HG03457 (cell line): Measurements from ENCODE around the gene ZNF134.

Experiments used
- ATAC-seq: cut with Tn5 transposase; IDR thresholded peaks from one replicate; pipeline ENCODE4 v1.9.1; 2021; ENCODE audit warnings: moderate number of reproducible peaks; ENCODE audit not compliant: unreplicated experiment

The ZNF134 gene

GRCh38 chr19:57613941-57614743 is at the start of gene ZNF134:
ZNF134 (plus strand) TSS chr19:57614242; CDS start chr19:57619469, 5,227 bp downstream.
- peak; percentile 84 for ATAC-seq

DNA sequence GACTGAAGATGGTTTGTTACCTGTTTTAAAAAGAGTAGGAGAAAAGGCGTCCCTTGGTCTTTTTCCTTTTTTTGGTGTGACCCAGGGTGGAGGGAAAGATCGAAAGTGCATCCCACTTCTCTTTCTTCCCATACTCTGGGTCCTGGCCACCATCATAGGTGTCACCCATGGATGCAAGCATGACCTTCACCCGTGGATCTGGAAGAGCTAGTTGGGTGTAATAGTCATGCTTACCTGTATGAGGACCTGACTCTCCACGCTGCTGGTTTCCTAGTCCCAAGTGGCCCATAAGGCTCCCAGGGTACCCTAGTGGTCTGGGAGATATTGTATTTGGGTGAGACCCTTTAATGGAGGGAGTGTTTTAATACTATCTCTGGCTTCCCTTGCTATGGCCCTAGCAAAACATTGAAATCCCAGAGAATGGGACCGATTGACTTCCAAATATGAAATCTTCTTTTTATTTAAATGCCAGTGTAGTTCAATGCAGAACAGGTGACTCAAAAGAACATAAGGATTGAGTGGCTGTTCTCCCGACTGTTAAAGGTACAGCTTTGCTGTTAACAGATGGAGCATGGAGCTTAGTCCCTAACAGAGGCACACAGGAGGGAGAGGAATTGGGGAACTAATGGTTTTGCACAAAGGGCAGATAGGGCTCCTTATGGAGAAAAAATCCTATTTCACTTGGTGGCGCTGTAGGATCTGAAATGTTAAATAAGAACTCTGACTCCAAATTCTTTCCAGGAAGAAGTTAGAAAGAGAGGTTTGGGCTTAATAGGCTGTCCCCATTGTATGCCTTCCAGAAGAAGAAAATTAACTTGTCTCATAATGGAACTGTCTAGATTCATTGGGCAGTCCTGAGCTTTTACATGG is 47.4 kb upstream of the ZNF134 start:
- ATAC-seq, result no peak

GRCh38 chr19:57570707-57571106 is 43.3 kb upstream of the ZNF134 start:
- no peak for ATAC-seq

- ATAC-seq, result no peak
Observed at GRCh38 chr19:57572415-57572947, 41.6 kb upstream of the ZNF134 start.

DNA sequence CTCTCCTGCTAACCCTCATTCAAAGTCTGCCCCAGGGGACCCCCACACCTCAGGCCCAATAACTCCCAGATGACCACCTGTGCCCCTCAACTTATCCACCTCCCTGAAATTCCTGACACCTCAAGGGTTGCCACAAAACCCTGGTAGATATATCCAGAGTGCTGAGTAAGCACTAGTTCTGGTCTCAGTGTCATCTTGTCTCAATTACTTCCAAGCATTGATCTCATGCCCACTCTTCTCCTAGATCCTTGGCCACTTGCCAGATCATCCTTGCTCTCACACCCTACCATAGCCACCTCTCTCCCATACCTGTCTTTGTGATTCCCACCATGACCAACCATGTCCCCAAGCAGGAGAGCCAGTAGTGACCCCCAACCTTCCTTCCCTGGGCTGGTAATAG is 37.4 kb upstream of the ZNF134 start:
- ATAC-seq, result no peak

- peak; percentile 83 for ATAC-seq
Observed at GRCh38 chr19:57578487-57579205, 35.4 kb upstream of the ZNF134 start, which contains the start of gene ZNF416. ZNF416 (minus strand) TSS chr19:57578911; CDS start chr19:57578704, 207 bp downstream.

DNA sequence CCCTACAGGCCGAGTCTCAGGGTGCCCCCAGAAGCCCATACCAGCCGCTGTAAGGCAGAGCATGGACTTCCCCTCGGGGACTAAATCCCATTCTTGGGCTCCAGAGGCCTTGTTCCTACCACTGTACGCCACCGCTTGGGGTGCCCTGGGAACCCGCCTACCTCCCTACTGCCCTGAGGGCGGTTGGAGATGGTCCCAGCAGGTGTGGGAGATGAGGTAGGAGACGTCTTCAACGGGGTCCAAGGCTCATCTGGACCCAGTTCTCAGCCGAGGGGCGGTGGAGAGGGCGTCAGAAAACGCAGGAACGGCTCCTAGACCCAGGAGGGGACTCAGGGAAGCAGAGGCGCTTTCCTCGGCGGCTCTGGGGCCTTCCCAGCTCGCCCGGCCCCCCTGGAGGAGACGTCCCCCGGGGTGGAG is 30.9 kb upstream of the ZNF134 start:
- no peak for ATAC-seq

GRCh38 chr19:57583521-57584416 is 30.3 kb upstream of the ZNF134 start, which contains the start of gene ZIK1:
ZIK1 (plus strand) TSS chr19:57584145; CDS start chr19:57584357, 212 bp downstream.
- ATAC-seq, result peak; percentile 61

- ATAC-seq, result no peak
Observed at GRCh38 chr19:57587529-57587928, 26.5 kb upstream of the ZNF134 start.

DNA sequence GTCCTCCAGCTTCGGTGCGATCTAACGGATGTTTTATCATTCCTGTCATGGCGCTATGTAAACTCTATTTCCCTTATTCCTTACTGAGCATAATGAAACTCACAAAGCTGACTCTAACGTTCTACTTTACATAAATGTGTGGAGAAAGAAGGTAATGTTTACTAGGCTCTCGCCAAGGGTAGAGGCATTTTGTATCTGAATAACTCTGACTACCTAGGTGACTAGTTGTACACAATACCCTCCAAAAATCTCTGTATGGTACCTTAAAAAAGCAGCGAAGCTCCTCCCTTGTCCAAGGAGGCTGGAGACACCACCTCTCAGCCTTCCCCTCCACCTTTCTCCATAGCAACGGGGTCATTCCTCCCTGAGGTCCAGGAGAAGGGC is 14.7 kb upstream of the ZNF134 start:
- ATAC-seq, result no peak

GRCh38 chr19:57599761-57600383 is 14.2 kb upstream of the ZNF134 start, which contains the start of gene ZNF530:
ZNF530 (plus strand) TSS chr19:57599885; CDS start chr19:57604346, 4,461 bp downstream.
- peak; percentile 87 for ATAC-seq

DNA sequence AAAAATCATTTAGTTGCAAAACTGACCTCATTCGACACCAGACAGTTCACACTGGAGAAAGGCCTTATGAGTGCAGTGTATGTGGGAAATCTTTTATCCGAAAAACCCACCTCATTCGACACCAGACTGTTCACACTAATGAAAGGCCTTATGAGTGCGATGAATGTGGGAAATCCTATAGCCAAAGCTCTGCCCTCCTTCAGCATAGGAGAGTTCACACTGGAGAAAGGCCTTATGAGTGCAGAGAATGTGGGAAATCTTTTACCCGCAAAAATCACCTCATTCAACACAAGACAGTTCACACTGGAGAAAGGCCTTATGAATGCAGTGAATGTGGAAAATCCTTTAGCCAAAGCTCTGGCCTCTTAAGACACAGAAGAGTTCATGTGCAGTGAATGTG is 7.1 kb upstream of the ZNF134 start:
- ATAC-seq, result no peak

DNA sequence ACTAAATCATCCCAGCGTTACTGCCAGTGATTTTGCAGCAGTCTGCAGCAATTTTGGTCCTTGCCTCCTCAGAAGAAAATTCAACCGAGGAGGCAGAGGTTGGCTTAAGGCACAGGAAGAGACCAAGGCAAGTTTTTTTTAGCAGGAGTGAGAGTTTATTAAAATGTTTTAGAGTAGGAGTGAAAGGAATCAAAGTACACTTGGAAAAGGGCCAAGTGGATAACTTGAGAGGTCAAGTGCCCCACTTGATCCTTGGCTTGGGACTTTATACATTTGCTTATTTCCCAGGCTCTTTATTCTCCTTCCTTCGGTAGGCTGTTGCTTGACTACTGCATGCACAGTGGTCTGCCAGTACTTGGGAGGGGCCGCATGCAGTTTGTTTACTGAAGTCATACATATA is 2.9 kb upstream of the ZNF134 start:
- no peak for ATAC-seq

DNA sequence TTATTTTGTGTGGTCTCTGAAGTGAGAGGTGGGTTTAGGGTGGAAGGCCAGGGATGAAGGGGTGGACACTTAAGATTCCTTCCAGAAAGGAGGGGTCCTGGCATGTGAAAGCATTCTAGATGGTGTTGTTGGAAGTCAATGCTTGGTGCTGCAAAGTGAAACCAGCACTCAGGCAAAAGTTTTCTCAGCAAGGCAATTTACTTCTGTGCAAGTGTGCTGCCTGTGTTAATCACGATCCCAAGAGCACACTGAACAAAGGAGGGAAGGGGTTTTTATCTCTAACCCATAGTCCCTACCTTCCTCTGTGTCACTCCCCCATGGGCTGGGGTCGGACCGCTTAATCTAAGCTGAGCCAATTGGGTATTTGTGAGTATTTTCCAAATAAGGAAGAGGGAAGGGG is 1.3 kb downstream of the ZNF134 start:
- ATAC-seq, result no peak

DNA sequence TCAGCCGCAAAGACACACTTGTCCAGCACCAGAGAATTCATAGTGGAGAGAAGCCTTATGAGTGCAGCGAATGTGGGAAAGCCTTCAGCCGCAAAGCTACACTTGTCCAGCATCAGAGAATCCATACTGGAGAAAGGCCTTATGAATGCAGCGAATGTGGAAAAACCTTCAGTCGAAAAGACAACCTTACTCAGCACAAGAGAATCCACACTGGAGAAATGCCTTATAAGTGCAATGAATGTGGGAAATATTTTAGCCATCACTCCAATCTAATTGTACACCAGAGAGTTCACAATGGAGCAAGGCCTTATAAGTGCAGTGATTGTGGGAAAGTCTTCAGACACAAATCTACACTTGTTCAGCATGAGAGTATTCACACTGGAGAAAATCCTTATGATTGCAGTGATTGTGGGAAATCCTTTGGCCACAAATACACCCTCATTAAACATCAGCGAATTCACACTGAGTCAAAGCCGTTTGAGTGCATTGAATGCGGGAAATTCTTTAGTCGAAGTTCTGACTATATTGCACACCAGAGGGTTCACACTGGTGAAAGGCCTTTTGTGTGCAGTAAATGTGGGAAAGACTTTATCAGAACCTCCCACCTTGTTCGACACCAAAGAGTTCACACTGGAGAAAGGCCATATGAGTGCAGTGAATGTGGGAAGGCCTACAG is 6.8 kb downstream of the ZNF134 start:
- no peak for ATAC-seq

- ATAC-seq, result no peak
Observed at GRCh38 chr19:57623091-57623490, 9.0 kb downstream of the ZNF134 start.

DNA sequence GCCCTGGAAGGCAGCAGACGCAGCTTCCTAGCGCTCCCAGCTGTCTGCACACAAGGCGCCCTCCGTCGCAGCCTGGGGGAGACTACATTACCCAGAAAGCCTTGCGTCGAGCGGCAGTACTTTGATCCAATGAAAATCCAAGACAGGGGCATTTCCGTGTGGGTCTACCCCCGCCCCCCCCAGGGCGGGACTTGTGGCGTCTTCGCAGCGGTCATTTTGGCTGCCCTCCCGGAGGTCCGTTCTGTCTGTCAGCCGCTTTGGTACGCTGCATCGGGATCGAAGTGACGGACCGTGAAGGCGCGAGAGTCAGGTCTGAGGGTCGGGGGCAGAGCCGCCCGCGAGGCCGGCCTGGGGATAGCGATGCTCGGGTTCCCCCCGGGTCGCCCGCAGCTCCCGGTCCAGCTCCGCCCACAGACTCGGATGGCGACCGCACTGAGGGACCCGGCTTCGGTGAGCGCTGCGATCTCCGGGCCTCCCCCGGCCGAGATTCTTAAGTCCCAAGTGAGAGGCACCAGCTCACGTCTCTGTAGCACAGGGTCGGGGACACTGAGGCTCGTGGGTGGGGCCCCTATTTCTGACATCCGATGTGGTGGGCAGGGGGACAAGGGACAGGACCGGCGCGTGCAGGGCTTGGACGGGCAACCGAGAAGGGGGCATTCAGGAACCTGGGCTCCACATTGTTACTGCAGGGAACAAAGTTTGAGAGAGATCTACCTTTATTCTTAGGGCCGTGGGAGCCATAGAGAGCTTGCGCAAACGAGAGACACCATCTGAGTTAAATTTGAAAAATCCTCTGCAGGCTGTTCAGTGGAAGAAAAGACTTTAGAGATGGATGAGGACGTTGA is 19.2 kb downstream of the ZNF134 start, which contains the start of gene ZNF211:
Gene ZNF211, plus strand, starts transcription at position 182 of the 845 bp plus-strand sequence. Its CDS starts 179 bp downstream, at position 361.
- peak; percentile 82 for ATAC-seq

DNA sequence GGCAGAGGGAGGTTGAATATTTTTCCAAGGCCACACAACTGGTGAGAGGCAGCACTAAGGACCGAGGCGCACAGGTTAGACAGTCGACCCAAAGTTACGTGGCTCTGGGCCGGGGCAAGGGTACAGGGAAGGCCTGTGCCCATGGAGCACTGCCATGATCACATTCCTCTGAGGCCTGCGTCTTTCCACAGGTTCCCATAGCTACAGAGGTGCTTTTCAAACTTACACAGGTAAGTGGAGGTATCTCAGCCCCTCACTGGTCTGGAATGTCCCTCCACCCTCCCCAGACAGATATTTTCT is 19.7 kb downstream of the ZNF134 start:
- no peak for ATAC-seq
